MM.1S (cell line): ENCODE data around the gene EPB41.

Experiments used
- CTCF ChIP-seq: fragments of 300-600 bp; sonication (generic); IDR thresholded peaks from 2 replicates; pipeline ENCODE4 v1.5.1; 2016; ENCODE audit warnings: antibody characterized with exemption, low read length, mixed read lengths
- EZH2phosphoT487 ChIP-seq: fragments of 300-600 bp; sonication (generic); IDR thresholded peaks from 2 replicates; pipeline ENCODE4 v1.6.1; 2018; ENCODE audit warnings: antibody characterized with exemption, low read length

GRCh38 chr1:29052100-29052499 is 137.7 kb downstream of the EPB41 start:
- TF ChIP-seq CTCF: no peak
- no peak for TF ChIP-seq EZH2phosphoT487
